Tibial artery (tissue), 4 donors: ENCODE data around the gene PARVA.

Experiments used
- DNase-seq, 2 donors: peaks; one replicate each; pipeline ENCODE4 v3.0.0-alpha.2; 2019
- H3K27ac ChIP-seq, 2 donors: fragments of 200-600 bp; sonication (generic) in 1 of 2; 1 replicate in 1 of 2; 2 replicates in 1 of 2; pipeline ENCODE4 v1.5.1; 2018 to 2019; ENCODE audit warnings: mild to moderate bottlenecking in 1 of 2
- H3K27me3 ChIP-seq, 2 donors: fragments of 200-600 bp; sonication (generic) in 1 of 2; one replicate each; pipeline versions ENCODE4 v1.5.1 to v1.6.0; 2016 to 2019
- H3K36me3 ChIP-seq, 3 donors: fragments of 200-600 bp; sonication (generic) in 2 of 3; one replicate each; pipeline ENCODE4 v1.5.1; 2016 to 2019; ENCODE audit warnings: mild to moderate bottlenecking in 2 of 3
- H3K4me1 ChIP-seq, 4 donors: fragments of 200-600 bp; sonication (generic) in 2 of 4; 1 replicate in 3 of 4; 2 replicates in 1 of 4; pipeline ENCODE4 v1.5.1; 2016 to 2019
- H3K4me3 ChIP-seq, 2 donors: fragments of 200-600 bp; sonication (generic) in 1 of 2; 1 replicate in 1 of 2; 2 replicates in 1 of 2; pipeline ENCODE4 v1.5.1; 2018 to 2019; ENCODE audit warnings: mild to moderate bottlenecking in 2 of 2
- H3K9me3 ChIP-seq, 3 donors: fragments of 200-600 bp; sonication (generic) in 1 of 3; one replicate each; pipeline ENCODE4 v1.5.1; 2016 to 2019
- intact Hi-C: fragments of 100-400 bp; cut with DNase I; formaldehyde crosslinking; loops from one replicate; pipeline ENCODE4 v1.15.0; 2023; ENCODE audit warnings: low total_unique reads
- TF ChIP-seq, protein P1 (sequence below), 2 experiments: fragments of 200-600 bp in 1 of 2; fragments of 450-650 bp in 1 of 2; IDR thresholded peaks; one replicate each; pipeline ENCODE4 v1.5.1; 2017 to 2019; ENCODE audit warnings: antibody characterized with exemption in 2 of 2, mild to moderate bottlenecking in 1 of 2, moderate library complexity in 1 of 2

PARVA gene

DNA sequence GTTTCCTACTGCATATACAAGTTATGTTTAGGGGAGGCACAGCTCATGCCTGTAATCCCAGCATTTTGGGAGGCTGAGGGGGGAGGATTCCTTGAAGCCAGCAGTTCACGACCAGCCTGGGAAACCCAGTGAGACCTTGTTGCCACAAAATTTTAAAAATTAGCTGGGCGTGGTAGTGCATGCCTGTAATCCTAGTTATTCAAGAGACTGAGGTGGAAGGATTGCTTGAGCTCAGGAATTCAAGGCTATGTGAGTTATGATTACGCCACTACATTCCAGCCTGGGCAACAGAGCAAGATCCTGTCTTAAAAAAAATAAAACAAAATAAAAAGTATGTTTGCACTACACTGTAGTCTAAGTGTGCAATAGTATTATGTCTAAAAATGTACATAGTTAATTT lies 188.0 kb downstream of the PARVA start:
- no peak for DNase-seq
- TF ChIP-seq, protein P1, sequence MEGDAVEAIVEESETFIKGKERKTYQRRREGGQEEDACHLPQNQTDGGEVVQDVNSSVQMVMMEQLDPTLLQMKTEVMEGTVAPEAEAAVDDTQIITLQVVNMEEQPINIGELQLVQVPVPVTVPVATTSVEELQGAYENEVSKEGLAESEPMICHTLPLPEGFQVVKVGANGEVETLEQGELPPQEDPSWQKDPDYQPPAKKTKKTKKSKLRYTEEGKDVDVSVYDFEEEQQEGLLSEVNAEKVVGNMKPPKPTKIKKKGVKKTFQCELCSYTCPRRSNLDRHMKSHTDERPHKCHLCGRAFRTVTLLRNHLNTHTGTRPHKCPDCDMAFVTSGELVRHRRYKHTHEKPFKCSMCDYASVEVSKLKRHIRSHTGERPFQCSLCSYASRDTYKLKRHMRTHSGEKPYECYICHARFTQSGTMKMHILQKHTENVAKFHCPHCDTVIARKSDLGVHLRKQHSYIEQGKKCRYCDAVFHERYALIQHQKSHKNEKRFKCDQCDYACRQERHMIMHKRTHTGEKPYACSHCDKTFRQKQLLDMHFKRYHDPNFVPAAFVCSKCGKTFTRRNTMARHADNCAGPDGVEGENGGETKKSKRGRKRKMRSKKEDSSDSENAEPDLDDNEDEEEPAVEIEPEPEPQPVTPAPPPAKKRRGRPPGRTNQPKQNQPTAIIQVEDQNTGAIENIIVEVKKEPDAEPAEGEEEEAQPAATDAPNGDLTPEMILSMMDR (IDR thresholded peaks at IDR 0.05), result no peak
- Histone ChIP-seq H3K36me3 (no peaks in the 10 kb centered on the region), H3K4me3 (no peak overlapping the region), H3K27me3 (no peaks in the 10 kb centered on the region), H3K9me3 (peaks cover 0 to 3% (median 0%) of the 10 kb centered on the region in 3 donors), H3K27ac (no peak overlapping the region), H3K4me1 (no peaks in the 10 kb centered on the region)
- intact Hi-C loops, result no loop called here

DNA sequence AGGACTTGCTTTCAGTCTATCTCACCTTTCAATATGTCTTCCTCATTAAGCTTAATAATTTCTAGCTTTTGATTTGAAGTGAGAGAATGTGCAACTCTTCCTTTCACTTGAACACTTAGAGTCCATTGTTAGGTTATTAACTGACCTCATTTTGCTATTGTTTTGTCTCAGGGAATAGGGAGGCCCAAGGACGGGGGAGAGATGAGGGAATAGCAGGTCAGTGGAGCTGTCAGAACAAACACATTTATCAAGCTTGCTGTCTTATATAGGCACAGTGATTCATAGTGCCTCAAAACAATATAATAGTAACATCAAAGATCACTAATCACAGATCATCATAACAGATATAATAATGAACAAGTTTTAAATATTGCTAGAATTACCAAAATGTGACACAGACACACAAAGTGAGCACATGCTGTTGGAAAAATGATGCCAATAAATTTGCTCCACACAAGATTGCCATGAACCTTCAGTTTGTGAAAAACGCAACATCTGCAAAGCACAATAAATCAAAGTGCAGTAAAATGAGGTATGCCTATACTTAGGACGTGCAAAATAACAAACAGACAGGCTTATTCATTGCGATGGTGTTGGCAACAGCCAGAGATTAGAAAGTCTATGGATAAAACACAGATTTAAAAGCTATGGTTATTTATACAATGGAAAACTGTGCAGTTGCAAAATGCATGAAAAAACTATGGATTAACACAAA lies 190.5 kb downstream of the PARVA start:
- no peaks in the 10 kb centered on the region for H3K4me1 ChIP-seq
- H3K27ac ChIP-seq, result no peak overlapping the region
- TF ChIP-seq, protein P1 (IDR thresholded peaks at IDR 0.05), result no peak
- H3K27me3 ChIP-seq, result no peaks in the 10 kb centered on the region
- H3K9me3 ChIP-seq, result peaks cover 0 to 3% (median 0%) of the 10 kb centered on the region in 3 donors
- H3K4me3 ChIP-seq, result no peak overlapping the region
- H3K36me3 ChIP-seq, result no peaks in the 10 kb centered on the region
- intact Hi-C loops, result no loop called here
- no peak for DNase-seq

DNA sequence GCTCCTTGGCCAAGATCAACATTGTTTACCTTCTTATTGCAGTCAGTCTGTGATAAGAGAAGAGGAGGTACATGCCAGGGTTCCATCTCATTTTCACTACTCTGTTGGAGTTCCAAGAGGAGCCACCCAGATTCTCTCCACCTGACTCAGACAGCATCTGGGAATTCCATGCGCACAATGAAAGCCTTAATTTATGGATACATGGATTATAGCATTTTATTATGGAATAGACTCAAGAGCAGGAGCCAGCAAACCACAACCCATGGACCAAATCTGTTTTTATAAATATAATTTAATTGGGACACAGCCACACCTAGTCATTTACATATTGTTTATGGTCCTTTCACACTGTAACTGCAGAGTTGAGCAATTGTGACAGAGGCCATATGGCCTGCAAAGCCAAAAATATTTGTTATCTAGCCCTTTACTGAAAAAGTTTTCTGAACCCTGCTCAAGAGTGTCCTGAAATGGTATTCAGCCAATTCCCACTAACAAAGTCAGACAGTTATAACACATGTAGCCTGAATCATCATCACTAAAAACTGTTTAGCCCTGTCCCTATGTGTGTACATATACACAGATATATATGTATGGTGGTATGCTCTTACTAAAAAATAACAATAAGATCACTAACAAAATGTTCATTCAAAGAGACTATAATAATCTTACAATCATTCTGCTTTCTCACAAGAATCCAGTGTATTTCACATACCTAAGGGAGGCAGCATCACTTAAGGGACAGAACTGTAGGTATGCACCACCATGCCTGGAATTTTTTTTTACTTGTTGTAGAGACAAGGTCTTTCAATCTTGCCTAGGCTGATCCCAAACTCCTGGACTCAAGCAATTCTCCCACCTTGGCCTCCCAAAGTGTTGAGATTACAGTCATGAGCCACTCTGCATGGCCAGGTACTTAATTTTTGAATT lies 192.4 kb downstream of the PARVA start:
- Histone ChIP-seq H3K4me3 (no peak overlapping the region), H3K9me3 (peaks cover 0 to 3% (median 0%) of the 10 kb centered on the region in 3 donors), H3K4me1 (no peaks in the 10 kb centered on the region), H3K36me3 (no peaks in the 10 kb centered on the region), H3K27me3 (no peaks in the 10 kb centered on the region), H3K27ac (no peak overlapping the region)
- TF ChIP-seq, protein P1 (IDR thresholded peaks at IDR 0.05), result no peak
- no peak for DNase-seq
- intact Hi-C loops, result no loop called here

DNA sequence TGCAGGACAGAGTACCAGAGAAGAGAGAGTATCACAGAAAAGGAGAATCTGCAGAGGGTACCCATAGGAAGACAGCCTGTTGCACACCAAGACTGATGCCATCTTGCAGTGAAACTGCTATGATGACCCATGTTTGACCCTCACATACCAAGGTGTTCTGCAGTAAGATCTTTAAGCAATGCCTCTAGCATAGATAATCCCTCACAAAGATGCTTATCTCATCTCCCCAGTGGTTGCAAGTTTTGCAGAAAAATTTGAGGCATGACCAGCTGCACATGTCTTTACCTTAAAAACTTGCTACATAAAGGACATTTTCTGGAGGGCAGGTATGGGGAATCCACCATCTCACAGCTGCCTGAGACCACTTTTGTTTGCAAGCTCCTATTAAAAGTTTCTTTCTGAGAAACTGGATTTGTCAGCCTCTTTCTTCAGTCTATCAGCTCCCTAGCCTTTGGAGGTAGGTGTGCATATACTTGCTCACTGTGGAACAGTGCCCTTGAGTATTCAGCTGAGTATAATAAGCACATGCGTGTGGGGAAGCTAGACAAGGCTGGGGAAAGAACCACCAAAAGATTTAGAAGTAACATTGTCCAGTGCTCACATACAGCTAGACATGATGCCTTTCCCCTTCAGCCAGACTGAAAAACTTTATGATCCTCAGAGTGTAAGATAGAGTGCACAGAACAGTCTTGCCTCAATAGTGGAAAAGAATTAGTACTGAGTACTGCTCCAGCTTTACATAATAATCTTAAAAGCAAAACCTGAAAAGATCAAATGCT lies 196.5 kb downstream of the PARVA start:
- DNase-seq, result no peak
- intact Hi-C loops, result no loop called here
- H3K9me3 ChIP-seq, result no peaks in the 10 kb centered on the region
- TF ChIP-seq, protein P1 (IDR thresholded peaks at IDR 0.05), result no peak
- H3K27me3 ChIP-seq, result no peaks in the 10 kb centered on the region
- H3K36me3 ChIP-seq, result no peaks in the 10 kb centered on the region
- no peaks in the 10 kb centered on the region for H3K4me1 ChIP-seq
- H3K27ac ChIP-seq, result no peak overlapping the region
- no peak overlapping the region for H3K4me3 ChIP-seq
